B cell (primary cell): ENCODE results near the gene MXRA8.

Experiments used
- CTCF ChIP-seq: fragments of 200-600 bp; IDR thresholded peaks from one replicate; pipeline ENCODE4 v1.8.0; 2022; ENCODE audit warnings: antibody characterized with exemption, mild to moderate bottlenecking
- EZH2 ChIP-seq: IDR thresholded peaks from 2 replicates; pipeline ENCODE4 v1.6.1; 2012; ENCODE audit warnings: borderline replicate concordance, low read depth, mild to moderate bottlenecking, moderate library complexity, low read length; ENCODE audit not compliant: insufficient read depth, poor library complexity, severe bottlenecking

GRCh38 chr1:1319646-1319941 lies 38.8 kb downstream of the MXRA8 start:
- no peak for TF ChIP-seq CTCF
- no peak for TF ChIP-seq EZH2
